EH (cell line): ENCODE results near the gene KIR3DL1.
"Not testable (repeated sequence)": the region's sequence is repeated elsewhere in the genome, so short reads cannot be mapped to it uniquely, and the experiment has no call there.

Source experiments
- DNase-seq: peaks from one replicate; pipeline ENCODE4 v3.0.0-alpha.2; 2015; ENCODE audit warnings: low read depth

The KIR3DL1 gene

DNA sequence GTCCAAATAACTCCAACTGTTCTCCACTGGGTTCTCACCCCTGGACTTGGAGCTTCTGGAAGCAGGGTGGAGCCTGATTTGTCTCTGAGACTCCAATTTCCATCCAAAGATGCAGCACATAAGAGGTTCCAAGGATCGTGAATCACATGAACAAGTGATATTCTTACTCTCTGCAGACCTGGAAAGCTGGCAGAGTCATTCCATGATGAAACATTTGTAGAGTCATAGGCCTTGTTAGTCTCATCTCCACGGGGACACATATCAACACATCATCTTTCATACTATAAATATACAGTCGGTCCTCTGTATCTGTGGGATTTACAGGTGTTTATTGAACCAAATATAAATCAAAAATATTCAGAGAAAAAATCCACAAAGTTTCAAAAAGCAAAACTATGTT lies 1.7 kb upstream of the KIR3DL1 start:
- not testable (repeated sequence) for DNase-seq

DNA sequence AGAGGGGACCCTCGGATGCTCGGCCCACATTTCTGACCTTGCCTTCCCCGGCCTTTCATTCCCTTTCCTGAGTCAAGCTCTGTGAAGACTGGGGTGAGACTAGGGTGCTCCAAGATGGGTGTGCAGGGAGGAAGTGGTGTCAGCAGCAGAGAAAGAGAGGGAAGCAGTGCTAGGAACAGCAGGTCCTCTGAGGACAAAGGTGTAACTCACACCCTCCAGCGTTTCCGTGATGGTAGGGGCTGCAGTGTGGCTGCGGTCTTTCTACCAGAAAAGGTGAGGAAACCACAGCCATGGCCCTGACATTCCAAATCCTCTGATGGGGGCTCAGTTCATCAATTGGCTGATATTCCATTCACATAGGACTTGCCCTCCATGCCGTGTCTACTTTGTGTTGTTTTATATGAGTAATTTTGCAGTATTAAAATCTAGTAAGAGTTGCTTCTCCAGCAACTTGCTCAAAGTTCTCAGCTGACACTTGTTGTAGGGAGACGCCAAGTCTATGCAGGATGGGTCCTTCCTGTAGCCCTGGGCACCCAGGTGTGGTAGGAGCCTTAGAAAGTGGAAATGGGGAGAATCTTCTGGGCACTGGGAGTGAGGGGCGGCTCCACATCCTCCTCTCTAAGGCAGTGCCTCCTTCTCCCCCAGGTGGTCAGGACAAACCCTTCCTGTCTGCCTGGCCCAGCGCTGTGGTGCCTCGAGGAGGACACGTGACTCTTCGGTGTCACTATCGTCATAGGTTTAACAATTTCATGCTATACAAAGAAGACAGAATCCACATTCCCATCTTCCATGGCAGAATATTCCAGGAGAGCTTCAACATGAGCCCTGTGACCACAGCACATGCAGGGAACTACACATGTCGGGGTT lies 1.6 kb downstream of the KIR3DL1 start:
- no peak for DNase-seq

DNA sequence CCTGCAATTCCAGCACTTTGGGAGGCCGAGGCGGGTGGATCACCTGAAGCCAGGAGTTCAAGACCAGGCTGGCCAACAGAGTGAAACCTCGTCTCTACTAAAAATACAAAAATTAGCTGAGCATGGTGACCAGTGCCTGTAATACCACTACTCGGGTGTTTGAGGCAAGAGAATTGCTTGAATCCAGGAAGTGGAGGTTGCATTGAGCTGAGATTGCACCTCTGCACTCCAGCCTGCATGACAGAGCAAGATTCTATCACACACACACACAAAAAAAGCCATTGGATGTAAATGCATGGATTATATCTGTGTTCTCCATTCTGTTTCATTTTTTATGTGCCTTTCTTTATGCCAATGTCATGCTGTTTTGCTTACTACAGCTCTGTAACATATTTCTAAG lies 8.1 kb downstream of the KIR3DL1 start:
- DNase-seq = not testable (repeated sequence)

DNA sequence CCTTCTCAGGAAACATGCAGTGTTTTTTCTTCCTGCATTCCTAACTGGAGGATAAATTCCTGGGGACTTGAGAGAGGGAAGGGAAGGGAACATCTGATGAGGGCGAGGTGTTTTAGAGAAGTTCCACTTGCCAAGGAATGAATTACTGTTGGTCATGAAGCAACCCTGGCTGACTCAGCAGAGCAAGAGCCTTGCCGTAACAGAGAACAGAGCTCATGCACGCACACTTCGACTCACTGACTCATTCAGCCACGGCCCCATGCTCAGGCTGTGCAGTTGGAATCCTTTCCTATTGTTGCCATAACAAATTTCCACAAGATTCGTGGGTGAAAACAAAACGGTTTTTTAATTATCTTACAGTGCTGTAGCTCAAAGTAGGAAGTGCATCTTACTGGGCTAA lies 9.1 kb downstream of the KIR3DL1 start:
- DNase-seq = not testable (repeated sequence)

DNA sequence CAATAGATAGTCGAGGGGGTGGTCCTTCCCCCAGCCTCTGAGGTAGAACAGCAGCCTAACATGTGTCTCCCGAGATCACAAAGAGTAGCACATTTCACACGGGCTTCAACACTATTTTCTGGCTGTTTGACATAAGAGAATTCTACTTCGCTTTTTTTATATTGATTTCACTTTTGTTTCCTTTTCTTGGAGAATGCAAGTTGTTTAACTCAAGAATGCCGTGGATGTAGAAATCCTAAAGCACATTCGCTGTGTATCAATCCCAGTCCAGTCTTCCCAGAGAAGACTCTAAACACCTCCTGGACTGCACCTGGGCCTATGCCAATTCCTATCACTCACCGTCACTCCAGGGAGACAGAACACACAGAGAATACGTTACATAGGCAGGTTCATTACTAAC lies 11.8 kb downstream of the KIR3DL1 start:
- DNase-seq = not testable (repeated sequence)

DNA sequence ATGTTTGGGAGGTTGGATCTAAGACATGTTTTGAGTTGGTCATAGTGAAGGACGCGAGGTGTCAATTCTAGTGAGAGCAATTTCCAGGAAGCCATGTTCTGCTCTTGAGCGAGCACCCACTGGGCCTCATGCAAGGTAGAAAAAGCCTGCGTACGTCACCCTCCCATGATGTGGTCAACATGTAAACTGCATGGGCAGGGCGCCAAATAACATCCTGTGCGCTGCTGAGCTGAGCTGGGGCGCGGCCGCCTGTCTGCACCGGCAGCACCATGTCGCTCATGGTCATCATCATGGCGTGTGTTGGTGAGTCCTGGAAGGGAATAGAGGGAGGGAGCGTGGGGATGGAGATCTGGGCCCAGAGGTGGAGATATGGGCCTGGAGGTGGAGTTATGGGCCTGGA lies 16.2 kb downstream of the KIR3DL1 start, which contains the start of gene KIR2DS4:
TSS of gene KIR2DS4 (plus strand) at position 181 of the 400 bp plus-strand sequence.
- not testable (repeated sequence) for DNase-seq

DNA sequence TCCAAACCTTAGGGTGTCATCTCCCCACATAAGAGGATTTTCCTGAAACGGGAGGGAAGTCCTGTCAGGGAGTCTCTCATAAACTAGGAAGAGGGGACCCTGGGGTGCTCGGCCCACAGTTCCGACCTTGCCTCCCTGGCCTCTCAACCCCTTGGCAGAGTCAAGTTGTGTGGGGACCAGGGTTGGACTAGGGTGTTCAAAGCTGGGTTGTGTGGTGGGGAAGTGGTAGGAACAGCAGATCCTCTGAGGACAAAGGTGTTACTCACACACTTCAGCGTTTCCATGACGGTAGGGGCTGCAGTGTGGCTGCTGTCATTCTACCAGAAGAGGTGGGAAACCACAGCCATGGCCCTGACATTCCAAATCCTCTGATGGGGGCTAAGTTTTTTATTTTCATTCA lies 18.9 kb downstream of the KIR3DL1 start:
- not testable (repeated sequence) for DNase-seq

DNA sequence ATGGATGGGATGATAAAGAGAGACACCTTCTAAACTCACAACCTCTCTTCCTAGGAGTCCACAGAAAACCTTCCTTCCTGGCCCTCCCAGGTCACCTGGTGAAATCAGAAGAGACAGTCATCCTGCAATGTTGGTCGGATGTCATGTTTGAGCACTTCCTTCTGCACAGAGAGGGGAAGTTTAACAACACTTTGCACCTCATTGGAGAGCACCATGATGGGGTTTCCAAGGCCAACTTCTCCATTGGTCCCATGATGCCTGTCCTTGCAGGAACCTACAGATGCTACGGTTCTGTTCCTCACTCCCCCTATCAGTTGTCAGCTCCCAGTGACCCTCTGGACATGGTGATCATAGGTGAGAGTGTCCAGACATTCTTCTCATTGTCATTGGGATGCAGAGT lies 21.3 kb downstream of the KIR3DL1 start:
- DNase-seq = not testable (repeated sequence)

DNA sequence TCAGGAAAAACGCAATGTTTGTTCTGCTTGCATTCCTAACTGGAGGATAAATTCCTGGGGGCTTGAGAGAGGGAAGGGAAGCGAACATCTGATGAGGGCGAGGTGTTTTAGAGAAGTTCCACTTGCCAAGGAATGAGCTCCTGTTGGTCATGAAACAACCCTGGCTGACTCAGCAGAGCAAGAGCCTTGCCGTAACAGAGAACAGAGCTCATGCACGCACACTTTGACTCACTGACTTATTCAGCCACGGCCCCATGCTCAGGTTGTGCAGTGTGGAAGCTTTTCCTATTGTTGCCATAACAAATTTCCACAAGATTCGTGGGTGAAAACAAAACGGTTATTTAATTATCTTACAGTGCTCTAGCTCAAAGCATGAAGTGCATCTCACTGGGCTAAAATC lies 26.9 kb downstream of the KIR3DL1 start:
- DNase-seq = not testable (repeated sequence)

DNA sequence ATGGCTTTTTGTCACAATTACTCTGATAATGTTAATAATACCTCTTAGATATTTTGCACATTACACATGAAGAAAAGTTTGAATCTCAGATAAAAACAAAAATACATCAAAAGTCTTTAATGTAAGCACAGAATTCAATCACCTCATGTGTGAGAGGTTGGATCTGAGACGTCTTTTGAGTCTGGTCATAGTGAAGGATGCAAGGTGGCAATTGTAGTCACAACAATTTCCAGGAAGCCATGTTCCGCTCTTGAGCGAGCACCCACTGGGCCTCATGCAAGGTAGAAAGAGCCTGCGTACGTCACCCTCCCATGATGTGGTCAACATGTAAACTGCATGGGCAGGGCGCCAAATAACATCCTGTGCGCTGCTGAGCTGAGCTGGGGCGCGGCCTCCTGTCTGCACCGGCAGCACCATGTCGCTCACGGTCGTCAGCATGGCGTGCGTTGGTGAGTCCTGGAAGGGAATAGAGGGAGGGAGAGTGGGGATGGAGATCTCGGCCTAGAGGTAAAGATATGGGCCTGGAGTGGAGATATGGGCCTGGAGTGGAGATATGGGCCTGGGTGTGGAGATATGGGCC lies 33.9 kb downstream of the KIR3DL1 start, which contains the start of gene KIR3DL2:
TSS of gene KIR3DL2 (plus strand) at position 383 of the 580 bp plus-strand sequence. CDS start at position 416, 33 bp downstream.
- not testable (repeated sequence) for DNase-seq

DNA sequence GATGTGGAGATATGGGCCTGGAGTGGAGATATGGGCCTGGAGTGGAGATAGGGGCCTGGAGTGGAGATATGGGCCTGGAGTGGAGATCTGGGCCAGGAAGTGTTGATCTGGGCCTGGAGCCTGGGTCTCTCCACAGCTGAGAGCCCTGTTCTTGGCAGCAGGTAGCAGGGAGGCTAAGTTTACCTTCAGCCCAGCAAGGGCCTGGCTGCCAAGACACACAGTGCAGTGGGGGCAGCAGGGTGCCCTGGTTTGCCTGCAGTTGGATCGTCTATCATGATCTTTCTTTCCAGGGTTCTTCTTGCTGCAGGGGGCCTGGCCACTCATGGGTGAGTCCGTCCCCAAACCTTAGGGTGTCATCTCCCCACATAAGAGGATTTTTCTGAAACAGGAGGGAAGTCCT lies 34.7 kb downstream of the KIR3DL1 start:
- DNase-seq = no peak

DNA sequence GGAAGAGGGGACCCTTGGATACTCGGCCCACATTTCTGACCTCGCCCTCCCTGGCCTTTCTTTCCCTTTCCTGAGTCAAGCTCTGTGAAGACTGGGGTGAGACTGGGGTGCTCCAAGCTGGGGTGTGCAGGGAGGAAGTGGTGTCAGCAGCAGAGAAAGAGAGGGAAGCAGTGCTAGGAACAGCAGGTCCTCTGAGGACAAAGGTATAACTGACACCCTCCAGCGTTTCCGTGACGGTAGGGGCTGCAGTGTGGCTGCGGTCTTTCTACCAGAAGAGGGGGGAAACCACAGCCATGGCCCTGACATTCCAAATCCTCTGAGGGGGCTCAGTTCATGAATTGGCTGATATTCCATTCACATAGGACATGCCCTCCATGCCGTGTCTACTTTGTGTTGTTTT lies 35.1 kb downstream of the KIR3DL1 start:
- DNase-seq = no peak

DNA sequence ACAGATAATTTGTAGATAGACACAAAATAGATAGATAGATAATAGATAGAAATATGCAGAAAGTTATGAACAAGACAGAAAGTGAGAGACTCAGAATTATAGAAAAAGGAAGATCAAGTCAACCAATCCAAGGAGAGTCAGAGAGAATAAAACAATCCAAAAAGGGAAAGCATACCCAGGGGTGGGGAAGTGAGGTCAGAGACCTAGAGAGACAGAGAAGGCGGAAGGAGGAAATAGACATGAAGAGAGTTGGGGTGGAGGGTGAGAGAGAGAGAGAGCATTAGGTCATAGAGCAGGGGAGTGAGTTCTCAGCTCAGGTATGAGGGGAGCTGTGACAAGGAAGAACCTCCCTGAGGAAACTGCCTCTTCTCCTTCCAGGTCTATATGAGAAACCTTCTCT lies 39.0 kb downstream of the KIR3DL1 start:
- not testable (repeated sequence) for DNase-seq

DNA sequence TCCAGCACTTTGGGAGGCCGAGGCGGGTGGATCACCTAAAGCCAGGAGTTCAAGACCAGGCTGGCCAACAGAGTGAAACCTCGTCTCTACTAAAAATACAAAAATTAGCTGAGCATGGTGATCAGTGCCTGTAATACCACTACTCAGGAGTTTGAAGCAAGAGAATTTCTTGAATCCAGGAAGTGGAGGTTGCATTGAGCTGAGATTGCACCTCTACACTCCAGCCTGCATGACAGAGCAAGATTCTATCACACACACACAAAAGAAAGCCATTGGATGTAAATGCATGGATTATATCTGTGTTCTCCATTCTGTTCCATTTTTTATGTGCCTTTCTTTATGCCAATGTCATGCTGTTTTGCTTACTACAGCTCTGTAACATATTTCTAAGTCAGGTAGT lies 42.2 kb downstream of the KIR3DL1 start:
- not testable (repeated sequence) for DNase-seq

DNA sequence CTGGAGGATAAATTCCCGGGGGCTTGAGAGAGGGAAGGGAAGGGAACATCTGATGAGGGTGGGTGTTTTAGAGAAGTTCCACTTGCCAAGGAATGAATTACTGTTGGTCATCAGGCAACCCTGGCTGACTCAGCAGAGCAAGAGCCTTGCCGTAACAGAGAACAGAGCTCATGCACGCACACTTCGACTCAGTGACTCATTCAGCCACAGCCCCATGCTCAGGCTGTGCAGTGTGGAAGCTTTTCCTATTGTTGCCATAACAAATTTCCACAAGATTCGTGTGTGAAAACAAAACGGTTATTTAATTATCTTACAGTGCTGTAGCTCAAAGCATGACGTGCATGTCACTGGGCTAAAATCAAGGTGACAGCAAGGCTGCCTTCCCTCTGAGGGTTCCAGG lies 43.2 kb downstream of the KIR3DL1 start:
- DNase-seq = not testable (repeated sequence)

DNA sequence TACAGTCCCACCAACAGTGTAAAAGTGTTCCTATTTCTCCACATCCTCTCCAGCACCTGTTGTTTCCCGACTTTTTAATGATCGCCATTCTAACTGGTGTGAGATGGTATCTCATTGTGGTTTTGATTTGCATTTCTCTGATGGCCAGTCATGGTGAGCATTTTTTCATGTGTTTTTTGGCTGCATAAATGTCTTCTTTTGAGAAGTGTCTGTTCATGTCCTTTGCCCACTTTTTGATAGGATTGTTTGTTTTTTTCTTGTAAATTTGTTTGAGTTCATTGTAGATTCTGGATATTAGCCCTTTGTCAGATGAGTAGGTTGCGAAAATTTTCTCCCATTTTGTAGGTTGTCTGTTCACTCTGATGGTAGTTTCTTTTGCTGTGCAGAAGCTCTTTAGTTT lies 47.2 kb downstream of the KIR3DL1 start:
- not testable (repeated sequence) for DNase-seq

DNA sequence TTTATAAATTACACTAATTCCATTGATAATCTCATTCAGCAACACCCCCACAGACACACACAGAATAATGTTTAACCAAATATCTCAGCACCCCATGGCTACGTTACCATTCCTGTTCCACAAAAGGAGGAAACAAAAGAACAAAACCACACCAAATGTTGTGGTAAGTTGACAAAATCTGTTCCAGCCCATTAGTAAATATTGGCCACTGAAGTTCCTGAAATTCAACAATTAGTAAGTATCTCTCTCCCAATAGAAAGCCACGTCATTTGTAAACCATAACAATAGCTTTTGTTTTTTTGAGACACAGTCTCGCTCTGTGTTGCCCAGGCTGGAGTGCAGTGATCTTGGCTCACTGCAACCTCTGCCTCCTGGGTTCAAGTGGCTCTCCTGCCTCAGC lies 55.4 kb downstream of the KIR3DL1 start:
- no peak for DNase-seq

DNA sequence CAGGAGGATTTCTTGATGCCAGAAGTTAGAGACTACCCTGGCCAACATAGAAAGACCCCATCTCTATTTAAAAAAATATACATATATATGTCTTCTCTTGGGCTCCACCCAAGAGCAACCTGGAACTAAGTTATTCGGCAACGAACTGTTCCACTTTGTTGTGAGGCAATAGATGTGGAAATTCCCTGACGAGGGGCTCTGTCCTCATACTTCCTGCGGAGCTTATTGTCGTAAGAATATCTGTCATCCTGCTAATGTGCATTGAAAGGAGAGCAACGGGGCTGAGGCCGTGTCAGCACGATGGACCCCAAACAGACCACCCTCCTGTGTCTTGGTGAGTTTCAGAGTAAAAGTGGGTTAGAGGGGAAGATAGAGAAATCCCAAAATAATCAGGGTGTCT lies 57.7 kb downstream of the KIR3DL1 start, which contains the start of gene FCAR:
TSS of gene FCAR (plus strand) at position 246 of the 400 bp plus-strand sequence. CDS start at position 301, 55 bp downstream.
- no peak for DNase-seq

DNA sequence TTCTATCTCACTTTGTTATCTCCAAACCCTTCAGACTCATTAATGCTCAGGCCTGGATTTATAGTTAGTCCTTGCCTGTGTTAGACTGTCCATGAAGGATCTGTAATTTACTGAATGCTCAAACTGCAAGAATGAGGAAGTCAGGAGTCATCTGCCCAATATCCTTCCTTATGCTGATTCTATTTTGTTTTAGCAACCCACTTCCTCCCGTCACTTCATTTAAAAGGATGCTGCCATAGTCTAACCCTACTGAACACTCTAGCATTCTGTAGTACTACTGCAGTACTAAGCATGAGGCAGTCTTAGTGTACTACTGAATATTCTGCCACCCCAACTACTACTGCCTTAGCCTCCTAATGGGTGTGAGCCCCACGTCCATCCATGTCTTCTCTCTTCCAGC lies 59.2 kb downstream of the KIR3DL1 start:
- DNase-seq = no peak

DNA sequence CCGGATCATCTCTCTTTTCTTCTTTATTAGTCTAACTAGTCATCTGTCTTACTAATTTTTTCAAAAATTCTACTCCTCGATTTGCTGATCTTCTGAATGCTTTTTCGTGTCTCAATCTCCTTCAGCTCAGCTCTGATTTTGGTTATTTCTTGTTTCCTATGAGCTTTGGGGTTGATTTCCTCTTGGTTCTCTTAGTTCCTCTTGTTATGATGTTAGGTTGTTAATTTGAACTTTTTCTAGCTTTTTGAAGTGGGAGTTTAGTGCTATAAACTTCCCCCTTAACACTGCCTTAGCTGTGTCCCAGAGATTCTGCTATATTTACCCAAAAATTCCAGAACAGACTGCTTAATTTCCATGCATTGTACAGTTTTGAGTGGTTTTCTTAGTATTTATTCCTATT lies 61.2 kb downstream of the KIR3DL1 start:
- DNase-seq = no peak
